Esophagus squamous epithelium (tissue), 4 donors: ENCODE data around the gene RETREG1.

Experiments used
- CTCF ChIP-seq, 6 experiments: fragments of 450-650 bp in 4 of 6; fragments of 200-600 bp in 2 of 6; sonication (generic) in 2 of 6; IDR thresholded peaks; one replicate each; pipeline ENCODE4 v1.5.1; 2016 to 2019; ENCODE audit warnings: antibody characterized with exemption in 6 of 6, mild to moderate bottlenecking in 4 of 6, moderate library complexity in 4 of 6
- POLR2A ChIP-seq, 4 donors: fragments of 450-650 bp; IDR thresholded peaks; one replicate each; pipeline ENCODE4 v1.6.1; 2017; ENCODE audit warnings: antibody characterized with exemption in 4 of 4, mild to moderate bottlenecking in 4 of 4, moderate library complexity in 3 of 4

- TF ChIP-seq CTCF (IDR thresholded peaks at IDR 0.05) (peak; percentile 18 to 74 (median 62)), POLR2A (IDR thresholded peaks at IDR 0.05) (no peak)
Measured at GRCh38 chr5:16489322-16489791, 127.4 kb downstream of the RETREG1 start.
